Adipocyte (in vitro differentiated cells): ENCODE data around the gene DMKN.

Experiments
- DNase-seq: peaks from one replicate; pipeline ENCODE4 v3.0.0-alpha.2; 2015; ENCODE audit warnings: low read depth
- H3K27me3 ChIP-seq: replicated peaks from 2 replicates; pipeline ENCODE4 v1.7.0; 2013; ENCODE audit warnings: mild to moderate bottlenecking, low read length, moderate library complexity; ENCODE audit not compliant: control insufficient read depth, insufficient read depth
- H3K36me3 ChIP-seq: 2 replicates; pipeline ENCODE4 v1.7.0; 2013; ENCODE audit warnings: low read length, mild to moderate bottlenecking, moderate library complexity; ENCODE audit not compliant: control insufficient read depth, insufficient read depth, severe bottlenecking
- H3K4me1 ChIP-seq: 2 replicates; pipeline ENCODE4 v1.7.0; 2013; ENCODE audit warnings: mild to moderate bottlenecking, low read length, moderate library complexity; ENCODE audit not compliant: control insufficient read depth, insufficient read depth
- H3K4me3 ChIP-seq: 2 replicates; pipeline ENCODE4 v1.7.0; 2013; ENCODE audit warnings: mild to moderate bottlenecking, low read length, moderate library complexity
- H3K9ac ChIP-seq: 2 replicates; pipeline ENCODE4 v1.7.0; 2013; ENCODE audit warnings: mild to moderate bottlenecking, low read length, moderate library complexity
- H3K9me3 ChIP-seq: 2 replicates; pipeline ENCODE4 v1.7.0; 2013; ENCODE audit warnings: mild to moderate bottlenecking, low read length, moderate library complexity; ENCODE audit not compliant: control insufficient read depth

The DMKN gene

DNA sequence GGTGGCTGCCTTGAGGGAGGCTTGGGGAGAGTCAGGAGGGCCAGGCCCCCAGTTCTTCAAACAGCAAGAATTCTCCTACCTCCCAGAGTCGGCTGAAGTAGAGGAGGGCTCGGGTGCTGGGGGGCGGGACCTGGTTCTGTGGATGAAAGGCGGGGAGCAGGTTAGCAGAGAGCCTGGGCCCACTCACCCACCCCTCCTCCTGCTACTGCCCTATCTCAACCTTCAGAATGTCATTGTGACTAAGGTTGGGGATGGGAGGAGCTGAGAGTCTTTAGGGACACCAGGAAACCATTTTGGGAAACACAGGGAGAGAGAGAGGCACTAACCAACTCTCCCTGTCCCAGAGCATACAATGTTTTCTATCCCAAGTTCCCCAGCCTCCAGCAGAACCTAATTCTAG is 10.7 kb downstream of the DMKN start:
- H3K4me3 ChIP-seq, result no peak overlapping the region
- no peak for DNase-seq
- H3K4me1 ChIP-seq, result no peaks in the 10 kb centered on the region
- peaks cover 2% of the 10 kb centered on the region for H3K27me3 ChIP-seq
- peaks cover 5% of the 10 kb centered on the region for H3K36me3 ChIP-seq
- H3K9ac ChIP-seq, result no peak overlapping the region
- no peaks in the 10 kb centered on the region for H3K9me3 ChIP-seq

DNA sequence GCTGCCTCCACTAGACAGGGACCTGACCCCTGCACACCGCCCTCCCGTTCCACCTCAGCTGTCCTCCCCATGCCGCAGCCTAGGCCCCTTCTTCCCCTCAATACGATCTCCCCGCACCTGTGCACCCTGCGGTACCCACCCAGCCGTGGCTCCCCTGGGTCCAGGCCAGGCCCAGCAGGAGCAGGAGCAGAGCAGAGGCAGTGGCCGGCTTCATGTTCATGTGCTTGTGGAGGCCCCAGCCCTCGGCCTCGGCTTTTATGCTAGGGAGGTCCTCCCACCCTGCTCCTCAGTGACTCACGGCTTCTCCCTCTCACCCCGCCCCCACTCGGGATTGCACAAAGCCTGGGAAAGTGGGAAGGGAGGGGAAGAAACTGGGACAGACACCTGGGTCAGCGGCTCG is 11.8 kb downstream of the DMKN start:
- DNase-seq, result no peak
- Histone ChIP-seq H3K27me3 (no peaks in the 10 kb centered on the region), H3K9me3 (no peaks in the 10 kb centered on the region), H3K4me3 (no peak overlapping the region), H3K4me1 (no peaks in the 10 kb centered on the region), H3K36me3 (peaks cover 5% of the 10 kb centered on the region), H3K9ac (no peak overlapping the region)

GRCh38 chr19:35500611-35501010 is 12.8 kb downstream of the DMKN start:
- Histone ChIP-seq H3K27me3 (no peaks in the 10 kb centered on the region), H3K9ac (no peak overlapping the region), H3K4me1 (no peaks in the 10 kb centered on the region), H3K4me3 (no peak overlapping the region), H3K36me3 (peaks cover 4% of the 10 kb centered on the region), H3K9me3 (no peaks in the 10 kb centered on the region)
- DNase-seq, result no peak

- Histone ChIP-seq H3K36me3 (no peaks in the 10 kb centered on the region), H3K4me1 (peaks cover 5% of the 10 kb centered on the region), H3K4me3 (no peak overlapping the region), H3K9ac (no peak overlapping the region), H3K9me3 (no peaks in the 10 kb centered on the region), H3K27me3 (peaks cover 6% of the 10 kb centered on the region)
- DNase-seq, result no peak
Measured at GRCh38 chr19:35498984-35499527, 14.4 kb downstream of the DMKN start.

DNA sequence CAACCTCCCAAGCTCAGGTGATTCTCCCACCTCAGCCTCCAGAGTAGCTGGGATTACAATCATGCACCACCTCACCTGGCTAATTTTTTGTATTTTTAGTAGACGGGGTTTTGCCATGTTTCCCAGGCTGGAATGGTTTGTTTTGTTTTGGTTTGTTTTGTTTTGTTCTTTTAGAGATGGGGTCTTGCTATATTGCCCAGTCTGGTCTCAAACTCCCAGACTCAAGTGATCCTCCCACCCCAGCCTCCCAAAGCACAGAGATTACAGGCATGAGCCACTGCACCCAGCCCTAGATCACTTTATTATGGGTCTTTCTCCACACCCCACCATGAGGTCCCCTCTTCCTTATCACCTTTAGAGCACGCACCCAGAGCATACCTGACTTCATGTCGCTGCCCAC is 15.2 kb downstream of the DMKN start:
- no peak for DNase-seq
- H3K27me3 ChIP-seq, result peaks cover 13% of the 10 kb centered on the region
- H3K9me3 ChIP-seq, result no peaks in the 10 kb centered on the region
- H3K9ac ChIP-seq, result no peak overlapping the region
- H3K4me3 ChIP-seq, result no peak overlapping the region
- peaks cover 5% of the 10 kb centered on the region for H3K4me1 ChIP-seq
- H3K36me3 ChIP-seq, result no peaks in the 10 kb centered on the region

DNA sequence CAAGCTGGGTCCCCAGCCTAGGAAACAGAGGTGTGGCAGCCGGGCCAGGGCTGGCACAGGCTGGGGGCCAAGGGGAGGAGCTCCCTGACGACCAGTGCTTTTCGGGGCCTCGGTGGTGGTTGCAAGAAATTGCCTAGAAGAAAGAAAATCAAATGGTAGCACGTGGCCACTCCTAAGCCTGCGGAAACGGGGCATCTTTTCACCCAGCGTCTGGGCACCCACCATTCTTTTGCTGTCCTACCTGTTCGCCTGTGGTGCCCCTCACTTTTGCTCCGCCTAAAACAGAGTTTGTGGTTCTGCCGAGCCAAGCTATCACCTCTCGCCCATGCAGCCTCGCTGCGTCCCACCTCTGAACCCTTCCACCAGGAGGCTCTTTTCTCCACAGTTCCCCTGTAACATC is 16.0 kb downstream of the DMKN start:
- Histone ChIP-seq H3K36me3 (no peaks in the 10 kb centered on the region), H3K4me3 (no peak overlapping the region), H3K9me3 (no peaks in the 10 kb centered on the region), H3K27me3 (peaks cover 21% of the 10 kb centered on the region), H3K4me1 (peaks cover 5% of the 10 kb centered on the region), H3K9ac (no peak overlapping the region)
- no peak for DNase-seq

DNA sequence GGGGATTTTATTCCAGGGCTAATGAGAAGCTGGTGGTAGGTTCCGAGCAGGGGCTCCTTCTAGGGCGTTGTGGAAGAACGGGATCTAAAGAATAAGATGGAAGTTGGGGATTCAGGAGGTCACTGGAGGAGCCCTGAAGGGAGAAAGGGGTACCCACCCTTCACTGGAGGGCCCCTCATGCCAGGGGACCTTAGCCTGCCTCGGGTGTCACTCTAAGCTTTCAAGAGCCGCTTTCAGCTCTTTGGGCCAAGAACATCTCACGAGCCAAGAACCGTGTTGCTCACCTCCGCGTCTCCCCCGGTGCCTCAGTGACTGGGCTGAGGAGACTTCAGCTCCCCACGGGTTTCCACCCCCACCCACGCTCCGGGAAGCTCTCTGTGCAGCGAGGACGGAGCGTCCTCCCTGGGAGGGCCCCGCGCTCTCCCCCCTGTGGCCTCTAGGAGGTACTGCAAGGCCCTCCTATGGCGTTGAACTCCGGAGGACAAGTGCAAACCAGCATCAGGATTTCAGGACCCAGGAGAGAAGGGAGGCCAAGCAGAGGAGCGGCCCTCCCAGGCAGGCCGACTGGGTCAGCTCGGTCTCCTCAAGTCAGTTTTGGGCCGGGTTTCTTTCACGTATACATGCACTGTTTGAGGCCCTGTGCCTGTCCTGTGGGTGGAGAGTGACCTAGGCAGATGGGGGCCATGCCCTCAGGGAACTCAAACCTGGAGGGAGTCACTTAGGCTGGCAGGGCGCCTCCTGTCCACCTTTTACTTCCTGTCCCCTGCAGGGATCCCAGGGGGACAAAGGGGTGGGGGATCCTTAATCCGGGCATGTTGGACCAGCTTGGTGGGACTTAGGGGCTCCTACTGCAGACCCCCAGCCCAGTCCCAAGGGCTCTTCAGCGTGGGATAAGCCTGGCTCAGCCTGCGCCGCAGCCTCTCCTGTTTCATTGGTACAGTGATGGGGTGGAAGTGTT is 18.1 kb downstream of the DMKN start:
- H3K9ac ChIP-seq, result no peak overlapping the region
- peaks cover 5% of the 10 kb centered on the region for H3K4me1 ChIP-seq
- DNase-seq, result peak; percentile 87
- peaks cover 39% of the 10 kb centered on the region for H3K27me3 ChIP-seq
- H3K36me3 ChIP-seq, result no peaks in the 10 kb centered on the region
- H3K4me3 ChIP-seq, result no peak overlapping the region
- no peaks in the 10 kb centered on the region for H3K9me3 ChIP-seq

- H3K4me3 ChIP-seq, result no peak overlapping the region
- no peaks in the 10 kb centered on the region for H3K36me3 ChIP-seq
- H3K27me3 ChIP-seq, result peaks cover 51% of the 10 kb centered on the region
- no peak for DNase-seq
- H3K9me3 ChIP-seq, result no peaks in the 10 kb centered on the region
- peaks cover 5% of the 10 kb centered on the region for H3K4me1 ChIP-seq
- H3K9ac ChIP-seq, result no peak overlapping the region
Measured at GRCh38 chr19:35493971-35494370, 19.5 kb downstream of the DMKN start.

DNA sequence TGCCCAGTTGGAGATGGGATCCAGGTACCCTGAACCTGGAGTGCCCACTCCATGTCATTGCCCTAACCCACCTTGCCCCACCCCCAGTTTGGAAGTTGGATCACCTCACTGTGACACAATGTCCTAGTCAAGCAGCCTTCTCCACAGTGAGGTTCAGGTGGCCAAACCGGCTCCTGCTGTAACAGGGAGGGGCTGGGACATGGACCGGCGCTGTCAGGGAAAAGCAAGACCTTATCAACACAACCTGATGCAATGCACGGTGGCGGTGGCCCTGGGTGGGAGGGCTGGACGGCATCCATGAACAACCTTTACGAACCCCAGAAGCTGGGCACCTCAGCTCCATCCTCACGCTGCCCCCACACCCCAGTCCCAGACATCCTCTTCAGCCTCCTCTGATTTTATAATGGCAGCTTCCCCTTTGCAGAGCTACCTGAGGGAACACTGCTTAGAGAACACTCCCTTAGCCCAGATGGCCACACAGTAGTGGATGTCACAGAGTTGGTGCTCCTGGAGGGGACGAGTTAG is 21.6 kb downstream of the DMKN start:
- no peak for DNase-seq
- Histone ChIP-seq H3K36me3 (no peaks in the 10 kb centered on the region), H3K4me1 (peaks cover 5% of the 10 kb centered on the region), H3K9me3 (no peaks in the 10 kb centered on the region), H3K27me3 (peaks cover 72% of the 10 kb centered on the region), H3K9ac (no peak overlapping the region), H3K4me3 (no peak overlapping the region)

- no peaks in the 10 kb centered on the region for H3K36me3 ChIP-seq
- no peaks in the 10 kb centered on the region for H3K9me3 ChIP-seq
- no peak for DNase-seq
- H3K9ac ChIP-seq, result no peak within 1 kb of the TSS
- H3K4me3 ChIP-seq, result no peak within 1 kb of the TSS
- peaks cover 78% of the 10 kb centered on the region for H3K27me3 ChIP-seq
- H3K4me1 ChIP-seq, result peaks cover 5% of the 10 kb centered on the region
Measured at GRCh38 chr19:35490364-35490763, 23.1 kb downstream of the DMKN start, which contains the start of gene KRTDAP. Gene KRTDAP (minus strand): TSS chr19:35490464. CDS start chr19:35490442, 22 bp downstream.

- Histone ChIP-seq H3K4me1 (no peaks in the 10 kb centered on the region), H3K9ac (no peak overlapping the region), H3K27me3 (peaks cover 68% of the 10 kb centered on the region), H3K36me3 (no peaks in the 10 kb centered on the region), H3K4me3 (no peak overlapping the region), H3K9me3 (no peaks in the 10 kb centered on the region)
- DNase-seq, result no peak
Measured at GRCh38 chr19:35488677-35489076, 24.8 kb downstream of the DMKN start.
